Mucosa of stomach (tissue), 1 donor: ENCODE data around the gene COX6B2.
"Not testable (repeated sequence)": the region's sequence is repeated elsewhere in the genome, so short reads cannot be mapped to it uniquely, and the experiment has no call there.

Experiments used
- H3K27me3 ChIP-seq: one replicate; pipeline ENCODE4 v1.7.0; 2013; ENCODE audit warnings: mild to moderate bottlenecking, low read length; ENCODE audit not compliant: control insufficient read depth, insufficient read depth
- H3K36me3 ChIP-seq: one replicate; pipeline ENCODE4 v1.7.0; 2013; ENCODE audit warnings: low read length; ENCODE audit not compliant: control insufficient read depth, insufficient read depth
- H3K4me1 ChIP-seq: one replicate; pipeline ENCODE4 v1.7.0; 2013; ENCODE audit warnings: mild to moderate bottlenecking, low read length; ENCODE audit not compliant: control insufficient read depth, insufficient read depth
- H3K4me3 ChIP-seq: one replicate; pipeline ENCODE4 v1.7.0; 2013; ENCODE audit warnings: low read length
- H3K9ac ChIP-seq: one replicate; pipeline ENCODE4 v1.7.0; 2013; ENCODE audit warnings: mild to moderate bottlenecking, low read length, moderate library complexity
- H3K9me3 ChIP-seq: one replicate; pipeline ENCODE4 v1.7.0; 2013; ENCODE audit warnings: mild to moderate bottlenecking, low read length, moderate library complexity; ENCODE audit not compliant: control insufficient read depth
- donor health status: Pancreatic carcinoma.

COX6B2 gene

GRCh38 chr19:55340784-55341147, 13.8 kb downstream of the COX6B2 start:
- no peaks in the 10 kb centered on the region for H3K9me3 ChIP-seq
- H3K27me3 ChIP-seq = no peaks in the 10 kb centered on the region
- no peaks in the 10 kb centered on the region for H3K36me3 ChIP-seq
- H3K4me1 ChIP-seq = peaks cover 21% of the 10 kb centered on the region
- H3K4me3 ChIP-seq = peak overlapping the region; percentile 60
- peak overlapping the region; percentile 97 for H3K9ac ChIP-seq

DNA sequence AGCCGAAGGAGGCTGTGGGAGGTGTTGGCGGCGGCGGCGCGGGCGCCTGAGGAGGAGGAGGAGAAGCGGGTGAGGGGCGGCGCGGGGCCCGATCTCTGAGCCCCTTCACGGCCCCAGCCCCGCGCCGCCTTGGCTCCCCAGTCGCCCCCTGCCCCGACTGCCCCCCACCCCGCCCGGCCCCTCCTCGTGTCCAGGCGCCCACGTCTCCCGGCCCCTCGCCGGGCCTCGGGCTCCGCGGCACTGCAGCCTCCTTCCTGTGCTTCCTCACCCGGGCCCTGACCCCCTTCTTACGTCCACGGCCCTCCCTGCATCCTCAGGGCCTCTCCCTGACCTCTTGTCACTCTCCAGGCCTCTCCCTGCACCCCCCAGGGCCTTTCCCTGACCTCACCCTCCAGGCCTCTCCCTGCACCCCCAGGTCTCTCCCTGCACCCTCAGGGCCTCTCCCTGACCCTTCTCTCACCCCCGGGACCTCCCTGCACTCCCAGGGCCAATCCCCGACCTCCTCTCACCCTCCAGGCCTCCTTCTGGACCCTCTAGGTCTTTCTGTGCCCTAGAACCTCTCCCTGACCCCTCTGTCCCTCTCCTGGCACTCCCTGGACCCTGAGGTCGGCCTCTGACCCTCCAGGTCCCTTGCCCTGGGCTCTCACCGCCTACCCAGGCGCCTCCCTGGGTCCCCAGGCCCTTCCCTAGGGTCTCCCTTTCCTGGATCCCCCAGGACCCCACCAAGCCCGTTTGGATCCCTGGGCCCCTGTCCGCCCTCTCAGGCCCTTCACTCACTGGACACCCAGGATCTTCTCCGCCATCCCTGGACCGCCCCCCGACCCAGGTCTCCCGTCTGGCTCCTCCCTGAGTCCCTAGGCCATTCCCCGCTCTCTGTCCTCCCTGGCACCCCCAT, 14.4 kb downstream of the COX6B2 start:
- Histone ChIP-seq H3K9me3 (no peaks in the 10 kb centered on the region), H3K36me3 (no peaks in the 10 kb centered on the region), H3K4me1 (peaks cover 17% of the 10 kb centered on the region), H3K27me3 (no peaks in the 10 kb centered on the region), H3K9ac (peak overlapping the region; percentile 97), H3K4me3 (peak overlapping the region; percentile 60)

DNA sequence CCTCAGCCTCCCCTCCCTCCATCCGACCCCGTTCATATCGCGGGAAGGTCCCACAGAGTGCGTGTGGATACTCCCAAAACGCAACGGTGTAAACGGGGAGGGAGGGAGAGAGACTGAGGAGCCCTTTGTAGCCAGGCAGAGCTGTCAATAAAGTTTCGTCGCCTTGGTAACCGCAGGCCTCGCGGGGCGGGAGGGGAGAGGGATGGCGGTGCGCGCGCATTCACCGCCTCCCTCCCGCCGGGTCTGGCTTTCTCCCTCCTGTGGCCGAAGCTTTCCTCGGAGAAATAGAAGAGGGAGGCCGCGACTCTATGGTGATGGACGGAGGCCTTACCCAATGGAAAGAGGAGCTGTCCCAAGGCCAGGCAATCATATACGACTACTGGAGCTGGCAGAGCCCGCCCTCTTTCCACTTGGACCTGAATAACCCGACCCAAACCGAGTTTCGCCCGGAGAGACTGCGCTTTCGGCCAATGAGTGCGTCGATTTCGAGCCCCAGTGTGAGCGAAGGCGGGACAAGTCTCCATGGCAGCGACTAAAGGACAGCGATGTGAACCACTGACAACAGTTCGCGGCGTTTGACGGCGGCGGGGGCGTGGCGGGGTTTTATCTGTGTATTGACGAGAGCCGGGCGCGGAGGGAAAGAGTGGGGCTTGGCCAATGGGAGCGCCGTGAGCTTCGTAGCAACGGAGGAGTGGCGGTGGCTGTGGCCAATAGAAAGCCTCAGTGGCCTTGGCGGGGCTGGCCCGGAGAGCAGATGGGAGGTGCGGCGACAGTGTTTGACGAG, 15.2 kb downstream of the COX6B2 start, which contains the start of gene KMT5C:
TSS of gene KMT5C (plus strand) at position 772 of the 784 bp plus-strand sequence. CDS start 2,061 bp downstream, outside the sequence.
- Histone ChIP-seq H3K27me3 (no peaks in the 10 kb centered on the region), H3K4me3 (peak within 1 kb of the TSS; percentile 60), H3K9ac (peak within 1 kb of the TSS; percentile 97), H3K4me1 (peaks cover 19% of the 10 kb centered on the region), H3K36me3 (no peaks in the 10 kb centered on the region), H3K9me3 (no peaks in the 10 kb centered on the region)

GRCh38 chr19:55336101-55336500, 18.4 kb downstream of the COX6B2 start:
- peaks cover 26% of the 10 kb centered on the region for H3K4me1 ChIP-seq
- H3K9me3 ChIP-seq = no peaks in the 10 kb centered on the region

DNA sequence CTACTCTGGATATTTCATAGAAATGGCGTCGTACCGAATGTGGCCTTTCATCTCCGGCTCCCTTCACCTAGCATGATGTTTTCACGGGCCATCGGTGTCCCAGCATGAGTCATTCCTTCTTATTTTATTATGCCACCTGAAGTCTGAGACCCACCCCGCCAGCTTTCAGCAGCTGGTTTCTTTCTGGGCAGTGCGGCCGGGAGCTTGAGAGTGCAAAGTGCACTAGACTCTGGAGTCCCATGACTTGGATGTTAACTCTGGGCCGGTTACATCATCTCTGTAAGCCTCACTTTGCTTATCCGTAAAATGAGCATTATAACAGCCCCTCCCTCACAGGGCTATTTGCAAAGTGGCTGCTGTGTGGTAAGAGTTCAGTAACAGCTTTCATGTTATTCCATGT, 20.6 kb downstream of the COX6B2 start:
- Histone ChIP-seq H3K36me3 (no peaks in the 10 kb centered on the region), H3K9me3 (no peaks in the 10 kb centered on the region), H3K4me1 (peaks cover 16% of the 10 kb centered on the region), H3K9ac (no peak overlapping the region), H3K27me3 (no peaks in the 10 kb centered on the region), H3K4me3 (no peak overlapping the region)

More at GRCh38 chr19:55336101-55336500, 18.4 kb downstream of the COX6B2 start:
- Histone ChIP-seq H3K4me3 (no peak overlapping the region), H3K27me3 (no peaks in the 10 kb centered on the region), H3K9ac (no peak overlapping the region), H3K36me3 (no peaks in the 10 kb centered on the region)

DNA sequence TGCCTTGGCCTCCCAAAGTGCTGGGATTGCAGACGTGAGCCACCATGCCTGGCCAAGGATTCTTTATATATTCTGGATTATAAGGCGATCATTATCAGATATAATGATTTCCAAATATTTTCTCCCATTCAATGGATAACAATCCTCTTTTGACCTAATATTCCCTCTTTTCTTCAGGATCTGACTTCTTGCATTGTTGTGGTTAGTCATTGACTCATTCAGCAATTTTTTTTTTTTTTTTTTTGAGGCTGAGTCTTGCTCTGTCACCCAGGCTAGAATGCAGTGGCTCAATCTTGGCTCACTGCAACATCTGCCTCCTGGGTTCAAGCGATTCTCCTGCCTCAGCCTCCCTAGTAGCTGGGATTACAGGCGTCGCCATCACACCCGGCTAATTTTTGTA, 24.7 kb downstream of the COX6B2 start:
- H3K4me1 ChIP-seq = peaks cover 17% of the 10 kb centered on the region

GRCh38 chr19:55328774-55329318, 25.7 kb downstream of the COX6B2 start:
- not testable (repeated sequence) for H3K9me3 ChIP-seq, H3K4me3 ChIP-seq, H3K36me3 ChIP-seq, H3K27me3 ChIP-seq, H3K9ac ChIP-seq
- H3K4me1 ChIP-seq = peaks cover 12% of the 10 kb centered on the region

More for the DNA sequence above, 24.7 kb downstream of the COX6B2 start:
- H3K27me3 ChIP-seq, H3K9me3 ChIP-seq, H3K9ac ChIP-seq, H3K4me3 ChIP-seq, H3K36me3 ChIP-seq: not testable (repeated sequence)

- peaks cover 31% of the 10 kb centered on the region for H3K4me1 ChIP-seq
- no peaks in the 10 kb centered on the region for H3K27me3 ChIP-seq
- H3K9me3 ChIP-seq = no peaks in the 10 kb centered on the region
- no peak within 1 kb of the TSS for H3K4me3 ChIP-seq
- no peak within 1 kb of the TSS for H3K9ac ChIP-seq
- no peaks in the 10 kb centered on the region for H3K36me3 ChIP-seq
These were observed 29.3 kb downstream of the COX6B2 start, which contains the start of gene TMEM150B for GRCh38 chr19:55325172-55325571. Gene TMEM150B, minus strand, starts transcription at chr19:55325341. Its CDS starts 4,305 bp downstream, at chr19:55321036.

DNA sequence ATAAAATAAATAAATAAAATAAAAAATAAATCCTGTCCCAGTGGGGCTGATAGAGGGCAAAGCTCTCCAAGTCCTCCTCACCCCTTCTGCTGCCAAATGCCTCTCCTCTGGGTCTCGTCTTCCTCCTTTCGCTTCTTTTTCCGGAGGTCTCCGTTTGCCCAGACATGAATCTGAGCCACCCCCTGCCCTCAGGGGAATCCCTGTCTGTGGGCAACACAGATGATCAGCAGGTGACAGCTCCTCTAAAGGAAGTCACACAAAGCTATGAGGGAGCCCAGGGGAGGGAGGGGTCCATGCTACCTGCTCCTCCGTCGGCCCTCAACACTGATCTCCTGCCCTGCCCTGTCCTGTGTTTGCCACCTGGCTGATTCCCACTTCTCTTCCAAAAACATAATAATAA, 29.9 kb downstream of the COX6B2 start:
- Histone ChIP-seq H3K9ac (no peak overlapping the region), H3K9me3 (no peaks in the 10 kb centered on the region), H3K27me3 (peaks cover 4% of the 10 kb centered on the region), H3K4me1 (peaks cover 31% of the 10 kb centered on the region), H3K36me3 (no peaks in the 10 kb centered on the region), H3K4me3 (no peak overlapping the region)

DNA sequence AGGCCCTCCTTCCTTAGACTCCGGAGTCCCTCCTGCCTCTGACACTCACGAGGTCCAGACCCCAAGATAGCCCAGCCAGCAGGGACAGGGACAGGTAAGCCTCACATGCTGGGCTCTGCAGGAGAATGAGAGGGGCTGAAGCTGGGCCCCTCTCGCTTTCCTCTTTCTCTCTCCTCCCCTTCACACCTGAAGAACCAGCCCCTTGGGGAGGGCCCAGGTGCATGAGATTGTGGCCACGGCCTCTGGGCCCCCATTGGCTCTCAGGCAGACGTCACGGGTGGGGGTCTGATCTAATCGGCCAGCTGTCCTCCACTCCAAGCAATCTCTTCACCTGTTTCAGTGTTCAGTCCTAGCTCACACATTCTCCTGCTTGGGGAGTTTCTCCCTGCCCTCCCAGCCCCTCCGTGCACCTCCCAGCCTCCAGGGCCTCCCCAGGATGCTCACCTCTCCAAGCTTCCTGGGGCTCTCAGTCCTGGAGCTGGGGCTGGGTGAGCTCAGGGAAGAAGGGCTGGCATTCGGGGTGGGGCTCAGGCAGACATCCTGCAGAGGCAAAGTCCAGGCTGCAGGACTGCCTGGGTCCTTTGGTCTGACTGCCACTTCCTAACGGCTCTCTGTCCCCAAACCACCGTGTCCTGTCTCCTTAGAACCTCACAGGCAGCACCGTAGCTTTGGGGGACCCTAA, 32.2 kb downstream of the COX6B2 start:
- peaks cover 23% of the 10 kb centered on the region for H3K4me1 ChIP-seq
- H3K27me3 ChIP-seq = peaks cover 6% of the 10 kb centered on the region
- no peaks in the 10 kb centered on the region for H3K36me3 ChIP-seq
- no peaks in the 10 kb centered on the region for H3K9me3 ChIP-seq
- peak overlapping the region; percentile 9 for H3K9ac ChIP-seq
- H3K4me3 ChIP-seq = no peak overlapping the region

GRCh38 chr19:55321466-55322137, 32.9 kb downstream of the COX6B2 start:
- peak overlapping the region; percentile 9 for H3K9ac ChIP-seq
- H3K9me3 ChIP-seq = no peaks in the 10 kb centered on the region
- peaks cover 6% of the 10 kb centered on the region for H3K27me3 ChIP-seq
- H3K4me3 ChIP-seq = no peak overlapping the region
- H3K36me3 ChIP-seq = no peaks in the 10 kb centered on the region
- peaks cover 23% of the 10 kb centered on the region for H3K4me1 ChIP-seq
